Tongue (tissue), 2 donors: ENCODE measurements around the gene CLEC18C. TPM values are rescaled to one million over a fixed set of nuclear protein-coding genes. Genes with fewer than 3 reads are reported as not detected.
"Not testable (repeated sequence)": the region's sequence is repeated elsewhere in the genome, so short reads cannot be mapped to it uniquely, and the experiment has no call there.

Experiments
- DNase-seq: peaks from one replicate; pipeline ENCODE4 v3.0.0-alpha.2; 2015
- total RNA-seq: library from RNA; depleted of rRNA; stranded (reverse); fragments of >200 nt; gene quantifications from one replicate; pipeline ENCODE4 v1.2.3, GENCODE V29; 2014

The CLEC18C gene
- 0.41 TPM for total RNA-seq

- peak; percentile 50 for DNase-seq
Observed at GRCh38 chr16:70173212-70173837, at the start of gene CLEC18C. Gene CLEC18C (plus strand): TSS chr16:70173787. CDS start chr16:70174279, 492 bp downstream.

- not testable (repeated sequence) for DNase-seq
Observed at GRCh38 chr16:70123822-70124221, 49.8 kb upstream of the CLEC18C start.

GRCh38 chr16:70126226-70126625, 47.4 kb upstream of the CLEC18C start:
- DNase-seq: not testable (repeated sequence)

- not testable (repeated sequence) for DNase-seq
Observed at GRCh38 chr16:70127706-70128105, 45.9 kb upstream of the CLEC18C start.

- DNase-seq: not testable (repeated sequence)
Observed at GRCh38 chr16:70128844-70129243, 44.7 kb upstream of the CLEC18C start.

GRCh38 chr16:70135796-70136195, 37.8 kb upstream of the CLEC18C start:
- not testable (repeated sequence) for DNase-seq

- DNase-seq: not testable (repeated sequence)
Observed at GRCh38 chr16:70136595-70136994, 37.0 kb upstream of the CLEC18C start.

GRCh38 chr16:70142739-70143138, 30.8 kb upstream of the CLEC18C start:
- DNase-seq: not testable (repeated sequence)

- not testable (repeated sequence) for DNase-seq
Observed at GRCh38 chr16:70143231-70143895, 30.2 kb upstream of the CLEC18C start.

- not testable (repeated sequence) for DNase-seq
Observed at GRCh38 chr16:70147853-70148252, 25.7 kb upstream of the CLEC18C start.

- not testable (repeated sequence) for DNase-seq
Observed at GRCh38 chr16:70148453-70148852, 25.1 kb upstream of the CLEC18C start.

GRCh38 chr16:70149296-70149695, 24.3 kb upstream of the CLEC18C start:
- DNase-seq: not testable (repeated sequence)

GRCh38 chr16:70151391-70151790, 22.2 kb upstream of the CLEC18C start:
- DNase-seq: no peak

- no peak for DNase-seq
Observed at GRCh38 chr16:70151941-70152509, 21.6 kb upstream of the CLEC18C start.

GRCh38 chr16:70152578-70153302, 20.8 kb upstream of the CLEC18C start:
- no peak for DNase-seq

GRCh38 chr16:70154736-70155135, 18.9 kb upstream of the CLEC18C start:
- DNase-seq: not testable (repeated sequence)

GRCh38 chr16:70156207-70156978, 17.2 kb upstream of the CLEC18C start:
- no peak for DNase-seq

GRCh38 chr16:70157105-70157476, 16.5 kb upstream of the CLEC18C start:
- peak; percentile 30 for DNase-seq

GRCh38 chr16:70157477-70158260, 15.9 kb upstream of the CLEC18C start:
- DNase-seq: no peak

- DNase-seq: no peak
Observed at GRCh38 chr16:70158261-70158939, 15.2 kb upstream of the CLEC18C start.
